GM19023 (cell line): Measurements from ENCODE around the gene PHACTR3.

Experiments
- ATAC-seq: cut with Tn5 transposase; IDR thresholded peaks from one replicate; pipeline ENCODE4 v1.9.1; 2021; ENCODE audit warnings: mild to moderate bottlenecking, moderate library complexity; ENCODE audit not compliant: unreplicated experiment

The PHACTR3 gene

GRCh38 chr20:59644371-59644939 is 40.1 kb downstream of the PHACTR3 start:
- no peak for ATAC-seq

DNA sequence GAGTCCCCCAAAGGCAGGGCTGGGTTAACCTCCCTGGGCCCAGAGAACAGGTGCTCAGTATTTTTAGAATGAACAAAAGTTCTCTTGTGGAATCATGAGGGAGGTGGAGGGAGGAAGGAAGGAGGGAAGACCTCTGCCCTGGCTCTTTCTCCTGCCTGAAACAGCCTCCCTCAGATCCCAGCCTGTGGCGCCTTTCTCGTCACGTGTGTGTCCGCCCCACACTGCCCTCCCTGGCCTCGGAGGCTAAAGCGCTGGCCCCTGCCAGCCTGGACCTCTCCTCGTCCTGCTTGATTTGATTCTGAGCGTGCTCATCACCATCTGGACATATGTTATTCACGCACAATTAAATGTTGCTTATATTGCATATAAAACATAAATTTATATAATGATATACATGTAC is 40.9 kb downstream of the PHACTR3 start:
- no peak for ATAC-seq

- no peak for ATAC-seq
Measured at GRCh38 chr20:59645761-59646171, 41.4 kb downstream of the PHACTR3 start.

GRCh38 chr20:59646487-59646886 is 42.1 kb downstream of the PHACTR3 start:
- ATAC-seq: no peak

GRCh38 chr20:59647271-59647670 is 42.9 kb downstream of the PHACTR3 start:
- ATAC-seq: no peak

GRCh38 chr20:59648466-59649070 is 44.2 kb downstream of the PHACTR3 start:
- ATAC-seq: no peak

DNA sequence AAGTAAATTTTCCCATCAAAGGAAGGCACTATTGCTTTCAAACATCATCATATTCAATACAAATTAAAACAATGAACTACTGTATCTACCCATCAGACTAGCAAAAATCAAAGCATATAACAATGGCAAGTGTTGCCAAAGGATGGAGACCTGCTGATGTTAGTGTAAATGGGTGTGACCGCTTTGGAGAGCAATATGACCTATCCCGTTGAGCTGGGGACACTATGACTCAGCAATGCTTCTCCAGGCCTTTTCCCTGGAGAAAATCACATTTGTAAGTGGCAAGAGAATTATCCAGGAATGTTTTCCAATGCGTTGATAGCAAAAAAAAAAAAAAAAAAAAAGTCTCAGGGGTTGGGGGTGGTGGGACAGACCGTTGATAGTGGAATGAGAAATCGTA is 46.1 kb downstream of the PHACTR3 start:
- ATAC-seq: no peak

DNA sequence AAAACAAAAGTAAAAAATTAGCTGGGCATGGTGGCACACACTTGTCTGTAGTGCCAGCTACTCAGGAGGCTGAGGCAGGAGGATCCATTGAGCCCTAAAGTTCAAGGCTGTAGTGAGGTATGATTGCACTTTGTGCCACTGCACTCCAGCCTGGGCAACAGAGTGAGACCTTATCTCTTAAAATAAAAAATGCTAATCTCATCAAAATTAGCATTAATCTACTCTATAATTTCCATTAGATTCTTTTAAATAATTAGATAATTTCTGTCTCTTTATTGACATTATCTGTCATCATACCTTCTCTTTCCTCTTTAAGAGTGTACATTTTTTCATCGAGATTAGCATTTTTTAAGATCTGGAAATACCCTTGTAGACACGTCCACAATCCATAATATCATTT is 48.0 kb downstream of the PHACTR3 start:
- no peak for ATAC-seq

- no peak for ATAC-seq
Measured at GRCh38 chr20:59656417-59656816, 52.1 kb downstream of the PHACTR3 start.

GRCh38 chr20:59657459-59658046 is 53.2 kb downstream of the PHACTR3 start:
- no peak for ATAC-seq

DNA sequence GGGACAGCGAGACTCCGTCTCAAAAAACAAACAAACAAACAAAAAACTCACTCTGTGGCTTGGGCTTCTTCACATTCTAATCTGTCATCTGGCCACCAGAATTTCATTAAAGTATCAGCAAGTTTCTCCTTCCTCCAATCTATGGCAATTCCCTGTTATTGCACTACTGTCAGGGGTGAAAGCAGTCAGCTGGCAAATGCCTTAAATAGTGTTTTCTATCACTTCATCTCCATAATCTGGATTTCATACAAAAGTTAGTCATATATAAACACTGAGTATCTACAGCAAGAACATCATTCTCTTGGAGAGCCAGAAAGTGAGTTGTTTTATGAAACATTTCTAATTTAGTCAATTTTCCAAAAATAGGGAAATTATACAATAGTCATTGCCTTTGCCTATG is 56.1 kb downstream of the PHACTR3 start:
- no peak for ATAC-seq

DNA sequence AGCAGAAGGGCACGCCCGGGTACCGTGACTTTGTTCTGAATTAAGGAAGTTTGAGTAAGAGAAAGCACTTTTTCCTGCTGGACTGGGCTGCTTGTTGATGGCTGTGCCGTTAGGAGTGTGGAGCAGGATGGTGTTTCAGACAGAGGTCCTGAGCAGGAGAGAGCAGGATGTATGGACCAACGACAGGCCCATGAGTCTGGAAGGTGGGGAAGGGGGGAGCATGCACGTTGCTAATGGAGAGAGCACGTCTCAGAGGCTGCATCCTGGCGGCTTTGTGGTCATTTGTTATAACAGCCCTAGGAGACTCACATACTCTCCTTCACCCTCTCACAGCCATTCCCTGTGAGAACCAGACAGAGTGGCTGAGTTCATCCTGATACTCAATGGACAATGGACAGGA is 56.8 kb downstream of the PHACTR3 start:
- ATAC-seq: no peak

GRCh38 chr20:59661621-59662020 is 57.3 kb downstream of the PHACTR3 start:
- ATAC-seq: no peak

DNA sequence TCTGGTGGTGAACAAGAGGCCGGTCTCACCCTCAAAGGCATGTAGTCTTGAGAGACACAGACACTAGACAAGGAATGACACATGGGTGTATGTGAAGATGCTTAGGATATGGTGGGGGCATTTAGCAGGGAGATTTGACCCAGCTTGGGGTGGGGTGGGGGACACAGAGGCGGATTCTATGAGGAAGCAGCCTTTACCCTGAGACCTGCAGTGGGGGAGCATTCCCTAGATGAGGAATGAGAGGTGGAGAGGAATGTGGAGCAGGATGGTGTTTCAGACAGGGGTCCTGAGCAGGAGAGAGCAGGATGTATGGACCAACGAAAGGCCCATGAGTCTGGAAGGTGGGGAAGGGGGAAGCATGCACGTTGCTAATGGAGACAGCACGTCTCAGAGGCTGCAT is 57.8 kb downstream of the PHACTR3 start:
- no peak for ATAC-seq

DNA sequence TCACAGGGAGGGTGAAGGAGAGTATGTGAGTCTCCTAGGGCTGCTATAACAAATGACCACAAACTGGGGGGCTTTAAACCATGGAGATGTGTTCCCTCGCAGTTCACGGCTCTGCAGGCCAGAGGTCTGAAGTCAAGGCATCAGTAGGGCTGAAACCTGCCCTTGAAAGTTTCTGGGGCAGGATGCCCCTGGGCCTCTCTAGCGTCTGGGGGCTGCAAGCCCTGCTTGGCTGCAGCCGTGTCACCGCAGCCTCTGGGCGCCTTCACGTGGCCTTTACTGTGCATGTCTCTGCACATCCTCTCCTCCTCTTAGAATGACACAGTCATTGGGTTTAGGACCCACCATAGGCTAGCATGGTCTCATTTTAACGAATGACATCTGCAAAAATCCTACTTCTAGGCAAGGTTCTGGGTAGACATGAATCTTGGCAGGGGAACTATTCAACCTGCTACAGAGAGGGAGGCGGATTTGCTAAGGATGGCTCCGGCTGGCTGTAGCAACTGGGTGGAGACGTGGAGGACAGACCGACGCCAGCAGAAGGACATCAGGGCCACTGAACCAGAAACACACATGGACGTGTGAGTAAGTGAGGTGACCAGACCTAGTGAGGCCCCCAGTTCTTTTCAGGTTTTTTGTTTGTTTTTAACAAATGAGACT is 58.6 kb downstream of the PHACTR3 start:
- no peak for ATAC-seq

GRCh38 chr20:59663513-59664060 is 59.2 kb downstream of the PHACTR3 start:
- no peak for ATAC-seq

- no peak for ATAC-seq
Measured at GRCh38 chr20:59664421-59664941, 60.1 kb downstream of the PHACTR3 start.

DNA sequence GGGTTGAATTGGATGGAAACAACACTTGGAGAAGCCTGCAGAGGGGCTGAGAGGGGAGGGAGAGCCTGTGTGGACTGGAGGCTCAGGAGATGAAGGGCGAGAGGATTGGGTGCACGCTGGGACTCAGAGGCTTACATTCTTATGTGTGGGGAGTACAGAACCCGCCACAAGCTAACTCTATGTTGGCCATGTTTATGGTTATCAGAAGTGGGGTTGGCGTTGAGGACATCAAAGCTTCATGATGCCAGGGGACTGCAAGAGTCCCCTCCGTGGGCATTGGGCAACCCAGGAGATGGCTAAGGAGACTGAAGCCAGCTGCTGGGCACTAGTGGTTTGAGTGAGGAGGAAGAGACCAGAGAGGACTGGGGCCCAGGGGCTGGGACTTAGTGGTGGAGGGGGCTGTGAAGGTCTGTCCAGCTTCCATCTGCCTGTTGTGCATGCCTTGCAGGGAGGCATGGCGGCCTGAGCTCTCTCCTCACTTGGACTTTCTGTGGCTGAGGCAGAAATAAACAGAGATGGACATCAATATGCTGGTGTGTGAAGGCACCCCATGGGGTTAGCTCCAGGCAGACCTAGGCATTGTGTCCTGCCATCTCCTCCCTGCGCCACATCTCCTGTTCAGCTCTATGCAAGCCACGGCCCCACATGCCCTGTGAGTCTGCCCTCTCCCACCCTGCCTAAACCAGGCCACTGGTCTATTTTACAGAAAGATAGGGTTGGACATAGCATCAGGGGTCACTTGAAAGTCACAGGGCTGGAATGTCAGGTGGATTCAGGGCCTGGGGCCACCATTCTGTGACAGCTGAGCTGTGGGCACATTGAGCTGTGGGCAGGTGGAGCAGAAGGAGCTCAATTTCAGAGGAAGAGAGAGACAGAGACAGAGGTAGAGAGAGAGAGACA is 61.6 kb downstream of the PHACTR3 start:
- no peak for ATAC-seq

DNA sequence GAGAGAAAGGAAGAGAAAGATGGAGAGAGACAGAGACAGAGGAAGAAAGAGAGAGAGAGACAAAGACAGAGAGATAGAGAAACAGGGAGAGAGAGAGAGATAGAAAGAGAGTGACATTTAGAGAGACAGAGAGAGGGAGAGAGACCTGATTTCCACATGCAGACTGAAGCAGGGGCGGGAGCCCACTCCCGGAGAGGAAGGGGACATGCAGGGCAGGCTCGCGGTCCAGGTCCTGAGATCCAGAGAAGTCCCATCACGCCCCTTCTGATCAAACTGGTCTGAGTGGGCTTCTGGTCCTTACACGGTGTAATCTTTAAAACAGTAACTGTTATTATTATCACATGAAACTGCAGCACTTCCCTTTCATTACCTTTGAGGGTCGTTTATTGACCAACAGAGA is 62.2 kb downstream of the PHACTR3 start:
- ATAC-seq: no peak

DNA sequence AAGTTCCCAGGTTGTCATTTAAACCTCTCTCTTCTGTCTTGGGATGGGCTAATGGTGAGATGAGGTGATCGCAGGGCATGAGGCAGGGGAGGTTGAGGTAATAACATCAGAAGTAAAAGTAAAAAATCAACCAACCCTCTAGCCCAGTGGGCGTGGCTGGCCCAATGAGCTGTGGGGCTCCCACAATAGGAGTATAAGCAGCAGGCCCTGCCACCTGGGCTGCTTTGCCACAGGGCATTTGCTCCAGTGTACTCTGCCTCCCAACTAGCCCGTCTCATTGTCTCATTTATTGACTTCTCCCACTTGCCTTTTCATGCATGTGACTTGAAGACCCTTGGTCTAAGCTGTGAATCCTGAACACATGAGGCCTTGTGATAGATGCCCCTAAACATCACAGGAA is 62.8 kb downstream of the PHACTR3 start:
- no peak for ATAC-seq
